ENCODE data around the gene FHL2. TPM values are rescaled to one million over a fixed set of nuclear protein-coding genes. Genes with fewer than 3 reads are reported as not detected.

FHL2 gene
- total RNA-seq, 2 experiments from 2014 or later: 3.6 TPM

DNA sequence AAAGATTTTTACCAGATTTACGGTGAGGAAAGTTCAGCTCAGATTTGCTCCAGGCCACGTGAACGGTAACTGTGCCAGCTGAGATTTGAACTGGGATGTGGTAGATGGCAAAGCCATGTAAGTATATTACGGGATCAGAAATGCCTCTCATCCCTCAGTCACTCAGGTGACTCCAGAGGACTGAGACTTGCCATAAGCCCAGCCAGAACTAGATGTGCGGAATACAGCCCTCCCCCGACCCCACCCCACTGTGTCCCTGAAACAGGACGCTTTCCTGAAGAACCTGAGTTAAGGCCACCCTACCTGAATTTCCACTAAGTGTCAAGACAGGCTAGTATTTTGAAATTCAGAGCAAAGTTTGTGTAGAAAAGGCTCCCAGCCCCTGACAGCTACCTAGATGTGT, 1.3 kb upstream of the FHL2 start:
- Mint-ChIP-seq H3K27me3 (peaks cover 32% of the 10 kb centered on the region), H3K9me3 (no peaks in the 10 kb centered on the region), H3K36me3 (ENCODE audit: low read depth) (no peaks in the 10 kb centered on the region), H3K27ac (no peak overlapping the region), H3K4me3 (peak overlapping the region; percentile 51), H3K4me1 (peaks cover 12% of the 10 kb centered on the region)
- DNase-seq: no peak
- ChIA-PET CTCF (no interaction called here), POLR2A (no interaction called here)

DNA sequence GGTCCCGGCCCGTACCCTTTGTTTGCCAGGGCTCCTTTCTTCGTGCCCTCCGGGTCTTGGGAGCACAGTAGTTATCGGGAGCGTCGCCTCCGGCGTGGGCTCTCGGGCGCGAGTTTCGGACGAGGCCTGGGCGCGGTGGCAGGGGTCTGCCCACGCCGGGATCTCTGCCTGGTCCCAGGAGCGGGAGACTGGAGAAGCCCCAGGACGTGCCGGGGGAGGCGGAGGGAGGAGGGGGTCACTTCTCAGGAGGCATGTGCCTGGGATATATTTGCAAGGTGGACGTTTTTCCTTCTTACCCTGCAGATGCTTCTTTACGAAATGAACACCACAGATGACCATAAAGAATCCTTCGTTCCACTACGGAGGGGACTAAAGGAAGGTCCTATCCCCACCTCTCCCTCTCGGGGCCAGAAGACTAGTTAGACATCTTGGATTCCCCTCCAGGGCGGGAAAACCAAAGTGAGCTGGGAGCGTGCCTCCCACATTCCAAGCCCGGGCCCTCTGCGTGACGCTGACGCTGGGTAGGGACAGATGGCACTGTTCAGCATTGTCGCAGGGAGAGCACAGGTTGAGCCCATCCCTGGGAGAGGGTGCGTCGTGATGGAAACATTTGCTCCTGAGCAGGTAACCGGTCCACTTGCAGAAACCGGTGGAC, 483 bp upstream of the FHL2 start:
- no peak for DNase-seq
- no peak overlapping the region for H3K27ac Mint-ChIP-seq
- ChIA-PET POLR2A (no interaction called here), CTCF (interaction anchor here (1.0 to 1.2 kb wide), 3 partner anchors 8 to 11 kb away, joined by 3 to 4 read pairs (median 4); no protein-coding TSS in a partner anchor)
- peak overlapping the region; percentile 51 for H3K4me3 Mint-ChIP-seq
- peaks cover 32% of the 10 kb centered on the region for H3K27me3 Mint-ChIP-seq
- no peaks in the 10 kb centered on the region for H3K36me3 Mint-ChIP-seq (ENCODE audit: low read depth)
- peaks cover 12% of the 10 kb centered on the region for H3K4me1 Mint-ChIP-seq
- no peaks in the 10 kb centered on the region for H3K9me3 Mint-ChIP-seq

DNA sequence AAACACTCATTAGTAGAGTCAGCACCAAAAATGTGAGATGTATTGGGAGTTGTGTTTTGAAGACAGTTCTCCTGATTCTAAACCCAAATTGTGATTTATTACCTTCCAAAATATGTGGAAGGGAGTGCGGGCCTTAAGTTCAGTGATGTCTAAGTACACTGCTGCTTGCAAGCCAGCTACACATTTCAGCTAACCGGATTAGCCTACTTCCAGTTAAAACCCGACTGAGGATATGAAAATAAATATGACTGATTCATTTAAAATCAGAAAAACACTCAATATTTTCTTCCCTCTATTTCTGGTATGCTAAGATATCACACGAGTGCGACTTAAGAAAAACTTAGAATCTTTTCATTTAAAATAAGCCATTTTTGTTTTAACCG, 907 bp downstream of the FHL2 start:
- POLR2A ChIA-PET: interaction anchor here (0.6 kb wide), 2 partner anchors 22 to 39 kb away, joined by 3 read pairs; no protein-coding TSS in a partner anchor
- H3K27ac Mint-ChIP-seq: peak overlapping the region; percentile 79
- peaks cover 12% of the 10 kb centered on the region for H3K4me1 Mint-ChIP-seq
- DNase-seq: no peak
- CTCF ChIA-PET: interaction anchor here (1.0 to 1.2 kb wide), 3 partner anchors 8 to 10 kb away, joined by 3 to 4 read pairs (median 4); no protein-coding TSS in a partner anchor
- no peaks in the 10 kb centered on the region for H3K9me3 Mint-ChIP-seq
- H3K4me3 Mint-ChIP-seq: peak overlapping the region; percentile 79
- H3K27me3 Mint-ChIP-seq: peaks cover 28% of the 10 kb centered on the region
- H3K36me3 Mint-ChIP-seq (ENCODE audit: low read depth): no peaks in the 10 kb centered on the region

DNA sequence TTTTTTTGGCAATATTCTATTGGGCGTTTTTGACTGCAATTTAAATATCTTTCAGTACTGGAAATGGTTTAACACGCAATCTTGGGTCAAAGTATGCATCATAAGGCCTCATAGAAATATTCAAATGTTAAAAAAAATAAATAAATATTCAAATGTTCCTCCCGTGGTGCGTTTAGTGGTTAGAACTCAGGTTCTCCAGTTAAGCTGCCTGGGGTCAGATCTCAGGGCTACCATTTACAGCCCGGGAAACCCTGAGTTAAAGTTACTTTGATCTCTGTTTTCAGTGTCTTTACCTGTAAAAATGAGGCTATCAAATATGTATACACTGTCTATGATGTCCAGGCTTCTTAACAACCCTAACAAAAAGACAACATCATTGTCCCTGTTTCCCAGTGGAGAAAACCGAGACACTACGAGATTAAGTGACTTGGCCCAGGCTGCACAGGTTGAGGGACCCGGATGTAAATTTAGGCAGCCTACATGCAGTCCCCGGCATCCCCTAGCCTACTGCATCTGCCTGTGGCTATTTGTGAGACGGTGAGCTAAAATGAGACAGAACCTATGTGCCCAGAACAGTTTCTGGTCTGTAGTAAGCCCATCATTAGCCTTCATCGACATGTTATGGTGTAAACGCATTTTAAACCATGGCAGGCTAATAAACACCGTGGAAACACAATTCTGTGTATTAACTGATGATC, 1.7 kb downstream of the FHL2 start:
- Mint-ChIP-seq H3K36me3 (ENCODE audit: low read depth) (no peaks in the 10 kb centered on the region), H3K27me3 (peaks cover 28% of the 10 kb centered on the region), H3K4me1 (peaks cover 12% of the 10 kb centered on the region), H3K4me3 (peak overlapping the region; percentile 20), H3K27ac (no peak overlapping the region), H3K9me3 (no peaks in the 10 kb centered on the region)
- CTCF ChIA-PET: interaction anchor here (0.9 kb wide), 1 partner anchor 10 kb away, joined by 3 read pairs; no protein-coding TSS in a partner anchor
- no peak for DNase-seq
- POLR2A ChIA-PET: no interaction called here

DNA sequence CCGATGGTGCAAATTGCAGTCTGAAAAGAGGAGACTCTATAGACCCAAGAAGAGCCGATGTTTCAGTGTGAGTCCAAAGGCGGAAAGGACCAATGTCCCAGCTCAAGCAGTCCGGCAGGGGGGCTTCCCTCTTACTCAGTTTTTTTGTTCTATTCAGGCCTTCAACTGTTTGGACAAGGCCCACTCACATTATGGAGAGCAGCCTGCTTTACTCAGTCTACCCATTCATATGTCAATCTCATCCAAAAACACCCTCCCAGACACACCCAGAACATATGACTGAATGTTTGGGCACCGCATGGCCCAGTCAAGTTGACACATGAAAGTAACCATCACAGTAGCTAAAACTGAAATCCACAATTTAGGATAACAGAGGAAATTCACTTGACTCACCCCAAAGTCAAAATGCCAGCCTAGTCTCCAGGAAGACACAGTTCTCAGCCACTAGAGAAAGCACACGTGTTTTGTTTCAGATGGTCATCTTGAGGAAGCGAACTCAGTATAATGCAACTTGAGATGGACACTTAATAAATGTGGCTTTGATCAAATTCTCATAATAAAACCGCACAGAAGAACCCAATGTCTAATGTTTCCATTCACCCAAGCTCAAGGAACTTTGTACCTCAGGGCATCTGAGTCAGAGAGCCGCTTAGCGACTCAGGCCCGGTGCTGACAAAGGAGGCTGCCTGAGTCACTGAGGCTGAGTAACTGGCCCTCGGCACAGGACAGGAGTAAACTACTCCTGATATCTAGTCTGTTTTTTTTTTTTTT, 2.4 kb downstream of the FHL2 start:
- Mint-ChIP-seq H3K4me3 (no peak overlapping the region), H3K27ac (no peak overlapping the region), H3K4me1 (peaks cover 12% of the 10 kb centered on the region), H3K9me3 (no peaks in the 10 kb centered on the region), H3K36me3 (ENCODE audit: low read depth) (no peaks in the 10 kb centered on the region), H3K27me3 (peaks cover 26% of the 10 kb centered on the region)
- DNase-seq: no peak
- ChIA-PET CTCF (interaction anchor here (0.9 kb wide), 1 partner anchor 9 kb away, joined by 3 read pairs; no protein-coding TSS in a partner anchor), POLR2A (no interaction called here)

DNA sequence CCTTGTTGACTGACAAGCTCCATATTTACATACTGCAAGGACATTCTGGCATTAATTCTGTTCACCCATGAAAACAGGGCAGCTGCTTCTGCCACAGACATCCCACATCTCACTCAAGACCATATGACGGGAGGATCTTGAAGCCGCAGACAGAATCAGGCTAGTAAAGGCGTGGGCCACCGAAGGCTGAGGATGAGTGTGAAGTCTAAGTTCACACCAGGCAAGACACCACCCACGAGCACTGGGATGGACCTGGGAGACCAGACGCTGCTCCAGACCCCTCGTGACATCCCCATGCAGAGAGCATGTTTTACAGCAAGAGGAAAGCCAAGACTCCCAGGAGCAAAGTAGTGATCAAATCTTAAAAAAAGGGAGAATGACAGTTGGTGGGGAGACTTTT, 3.2 kb downstream of the FHL2 start:
- POLR2A ChIA-PET: no interaction called here
- no peaks in the 10 kb centered on the region for H3K9me3 Mint-ChIP-seq
- peaks cover 21% of the 10 kb centered on the region for H3K27me3 Mint-ChIP-seq
- peaks cover 12% of the 10 kb centered on the region for H3K4me1 Mint-ChIP-seq
- no peaks in the 10 kb centered on the region for H3K36me3 Mint-ChIP-seq (ENCODE audit: low read depth)
- no peak for DNase-seq
- CTCF ChIA-PET: no interaction called here
- H3K27ac Mint-ChIP-seq: no peak overlapping the region
- no peak overlapping the region for H3K4me3 Mint-ChIP-seq

DNA sequence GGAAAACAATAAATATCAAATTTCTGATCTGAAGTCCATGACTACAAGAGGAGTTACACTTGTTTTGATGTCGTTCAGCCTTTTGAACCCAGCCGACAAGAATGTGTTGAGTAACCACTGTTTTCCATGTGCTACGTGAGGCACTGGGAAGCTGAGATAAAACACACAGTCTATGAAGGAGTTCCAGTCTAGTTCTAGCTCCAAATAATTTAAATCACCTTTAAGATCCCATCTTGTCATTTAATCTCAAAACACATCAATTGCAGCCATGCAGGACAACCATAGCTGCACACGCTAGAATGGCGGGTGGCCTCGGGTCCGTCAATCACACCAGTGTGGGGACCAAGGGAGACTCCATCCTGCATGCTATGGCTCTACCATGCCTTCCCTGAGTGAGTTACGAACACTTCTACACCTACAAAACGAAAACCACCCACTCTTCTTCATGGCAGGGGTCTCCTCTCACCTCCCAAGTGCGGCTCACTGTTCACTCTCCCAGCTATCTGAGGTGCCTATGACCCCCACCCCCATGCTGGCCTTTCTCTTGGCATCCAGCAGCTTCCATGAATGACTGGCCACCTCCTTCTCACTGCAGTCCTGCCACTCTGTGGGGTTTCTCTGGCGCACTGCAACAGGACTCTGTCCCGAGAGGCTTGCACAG, 3.8 kb downstream of the FHL2 start:
- CTCF ChIA-PET: interaction anchor here (0.6 kb wide), 2 partner anchors 18 to 308 kb away, joined by 3 to 4 read pairs; no protein-coding TSS in a partner anchor

DNA sequence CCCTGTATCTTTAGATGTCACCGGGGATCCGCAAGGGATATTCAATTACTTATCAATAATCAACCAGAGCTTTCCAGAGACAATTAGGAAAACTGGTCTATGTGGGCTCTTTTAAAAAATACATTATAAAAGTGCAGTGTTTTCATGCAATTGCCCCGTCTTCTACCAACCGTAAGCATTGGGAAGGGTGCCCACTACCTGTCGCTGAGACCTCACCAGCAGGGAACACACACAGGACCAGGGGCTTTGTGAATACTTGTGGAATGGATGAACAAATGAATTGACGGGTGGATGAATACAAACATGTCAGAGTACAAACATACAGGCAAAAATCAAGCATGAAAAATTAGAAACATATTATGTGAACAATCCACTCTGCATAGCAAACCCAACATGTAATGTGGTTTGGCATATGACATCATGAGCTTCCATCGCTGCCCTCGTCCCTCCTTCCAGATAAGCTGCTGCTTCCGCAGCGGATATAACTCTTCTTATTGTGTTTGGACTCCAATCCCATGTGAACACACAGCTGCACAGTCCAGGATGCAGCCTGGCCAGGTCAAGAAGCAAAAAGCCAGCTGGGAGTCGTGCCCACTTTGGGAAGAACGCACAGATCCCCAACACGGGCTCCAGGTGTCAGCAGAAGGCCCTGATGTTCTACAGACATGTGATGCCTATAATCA, 5.3 kb downstream of the FHL2 start:
- Mint-ChIP-seq H3K27ac (no peak overlapping the region), H3K36me3 (ENCODE audit: low read depth) (no peaks in the 10 kb centered on the region), H3K9me3 (no peaks in the 10 kb centered on the region), H3K27me3 (peaks cover 9% of the 10 kb centered on the region), H3K4me3 (no peak overlapping the region), H3K4me1 (peaks cover 5% of the 10 kb centered on the region)
- ChIA-PET POLR2A (no interaction called here), CTCF (interaction anchor here (1.2 to 1.4 kb wide), 2 partner anchors 16 to 18 kb away, joined by 3 read pairs; no protein-coding TSS in a partner anchor)
- no peak for DNase-seq

More for the DNA sequence above, 3.8 kb downstream of the FHL2 start:
- Mint-ChIP-seq H3K4me3 (no peak overlapping the region), H3K36me3 (ENCODE audit: low read depth) (no peaks in the 10 kb centered on the region), H3K9me3 (no peaks in the 10 kb centered on the region), H3K27ac (no peak overlapping the region), H3K27me3 (peaks cover 17% of the 10 kb centered on the region), H3K4me1 (peaks cover 12% of the 10 kb centered on the region)
- POLR2A ChIA-PET: no interaction called here
- no peak for DNase-seq

DNA sequence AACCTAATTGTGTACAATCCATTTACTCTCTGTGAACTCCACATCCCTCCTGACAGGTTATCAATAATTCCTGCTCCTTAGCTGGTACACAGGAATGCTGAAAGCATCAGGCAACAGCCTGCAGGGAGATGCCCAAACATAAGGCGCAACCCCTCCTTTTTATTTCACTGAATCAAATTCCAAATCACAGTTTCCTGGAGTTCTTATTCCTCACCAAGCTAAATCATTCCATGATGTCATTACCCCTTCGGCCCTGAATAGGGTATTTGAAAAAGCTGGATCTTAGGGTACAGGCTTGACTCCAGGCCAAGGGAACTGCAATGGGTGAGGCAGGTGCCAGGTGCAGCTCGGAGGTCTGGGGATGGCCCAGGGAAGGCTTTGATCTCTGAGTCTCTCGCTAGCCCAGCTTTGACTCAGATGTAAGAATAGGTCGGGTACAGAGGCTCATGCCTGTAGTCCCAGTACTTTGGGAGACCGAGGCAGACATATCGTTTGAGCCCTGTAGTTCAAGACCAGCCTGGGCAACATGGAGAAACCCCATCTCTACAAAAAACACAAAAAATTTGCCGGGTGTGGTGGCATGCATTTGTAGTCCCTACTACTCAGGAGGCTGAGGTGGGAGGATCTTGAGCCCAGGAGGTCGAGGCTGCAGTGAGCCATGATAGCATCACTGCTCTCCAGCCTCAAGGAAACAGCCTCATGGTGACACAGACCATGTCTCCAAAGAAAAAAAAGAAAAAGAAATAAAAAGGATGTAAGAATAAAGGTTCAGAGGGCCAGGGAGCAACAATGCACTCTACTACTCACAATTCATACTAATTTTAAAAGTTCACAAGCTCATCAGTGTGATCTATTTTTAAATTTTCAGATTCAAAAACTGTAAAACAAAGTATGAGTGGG, 6.8 kb downstream of the FHL2 start:
- H3K4me3 Mint-ChIP-seq: no peak overlapping the region
- no peak overlapping the region for H3K27ac Mint-ChIP-seq
- ChIA-PET POLR2A (interaction anchor here (0.6 kb wide), 1 partner anchor 80 kb away, joined by 5 read pairs; no protein-coding TSS in a partner anchor), CTCF (interaction anchor here (1.2 kb wide), 1 partner anchor 23 kb away, joined by 3 read pairs; no protein-coding TSS in a partner anchor)
- H3K36me3 Mint-ChIP-seq (ENCODE audit: low read depth): no peaks in the 10 kb centered on the region
- no peaks in the 10 kb centered on the region for H3K27me3 Mint-ChIP-seq
- H3K4me1 Mint-ChIP-seq: no peaks in the 10 kb centered on the region
- no peaks in the 10 kb centered on the region for H3K9me3 Mint-ChIP-seq
- DNase-seq: no peak

DNA sequence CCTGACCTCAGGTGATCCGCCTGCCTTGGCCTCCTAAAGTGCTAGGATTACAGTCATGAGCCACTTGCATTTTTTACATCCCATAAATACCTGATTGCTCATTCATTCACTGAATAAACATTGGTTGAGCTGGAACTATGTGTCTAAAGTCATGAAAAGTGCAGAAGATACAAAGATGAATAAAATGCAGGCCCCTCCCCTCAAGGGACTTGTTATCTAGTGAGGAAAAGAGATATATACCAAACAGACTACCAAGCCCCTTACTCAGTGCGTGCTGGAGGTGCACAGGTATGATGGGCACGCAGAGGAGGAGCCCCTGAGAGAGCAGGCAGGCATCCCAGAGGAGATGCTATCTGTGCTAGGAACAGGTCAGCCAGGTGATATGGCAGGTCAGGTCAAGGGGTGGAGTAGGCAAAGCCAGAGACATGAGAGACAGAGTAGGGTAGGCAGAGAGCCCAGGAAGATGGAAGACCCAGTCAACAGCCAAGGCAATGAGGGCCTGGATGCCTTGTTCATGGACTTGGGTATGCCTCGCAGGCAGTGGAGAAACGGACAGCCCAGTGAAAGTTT, 7.7 kb downstream of the FHL2 start:
- Mint-ChIP-seq H3K4me1 (no peaks in the 10 kb centered on the region), H3K27ac (no peak overlapping the region), H3K27me3 (no peaks in the 10 kb centered on the region), H3K9me3 (no peaks in the 10 kb centered on the region), H3K36me3 (ENCODE audit: low read depth) (no peaks in the 10 kb centered on the region), H3K4me3 (no peak overlapping the region)
- POLR2A ChIA-PET: no interaction called here
- CTCF ChIA-PET: interaction anchor here (0.9 kb wide), 1 partner anchor 63 kb away, joined by 3 read pairs; no protein-coding TSS in a partner anchor
- no peak for DNase-seq

DNA sequence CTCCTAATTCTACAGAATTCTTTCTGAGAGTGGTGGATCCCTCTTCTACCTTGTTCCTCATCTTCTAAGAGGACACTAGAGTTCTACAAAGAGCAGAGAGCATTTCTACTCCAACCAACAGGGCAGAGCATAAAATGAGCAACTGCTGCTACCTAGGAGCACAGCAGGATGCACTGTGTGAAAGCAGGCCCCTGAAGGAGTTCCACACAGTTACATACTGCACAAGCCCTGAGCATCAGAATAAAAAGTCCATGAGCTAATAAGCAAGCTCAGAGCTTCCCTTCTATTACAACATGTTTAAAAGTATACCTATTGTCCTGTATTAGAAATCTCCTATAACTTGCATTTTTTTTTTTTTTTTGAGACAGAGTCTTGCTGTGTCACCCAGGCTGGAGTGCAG, 8.4 kb downstream of the FHL2 start:
- ChIA-PET CTCF (interaction anchor here (0.6 to 1.5 kb wide), 4 partner anchors 8 to 266 kb away, joined by 3 to 4 read pairs (median 4); partner anchors contain the start of gene FHL2), POLR2A (no interaction called here)
- H3K4me3 Mint-ChIP-seq: no peak overlapping the region
- no peaks in the 10 kb centered on the region for H3K4me1 Mint-ChIP-seq
- no peaks in the 10 kb centered on the region for H3K27me3 Mint-ChIP-seq
- no peaks in the 10 kb centered on the region for H3K36me3 Mint-ChIP-seq (ENCODE audit: low read depth)
- no peak for DNase-seq
- no peaks in the 10 kb centered on the region for H3K9me3 Mint-ChIP-seq
- H3K27ac Mint-ChIP-seq: no peak overlapping the region

Data from activated CD4-positive, alpha-beta T cell treated with anti-CD3 and anti-CD28 coated beads, Interleukin-2, amount 10 ng/mL, durations not matched to agents 7 days and 5 days (primary cell).